ENCODE data around the gene CCHCR1. TPM values are rescaled to one million over a fixed set of nuclear protein-coding genes. Genes with fewer than 3 reads are reported as not detected.

The CCHCR1 gene
- total RNA-seq, 6 experiments from 2014 or later = 12.0 to 24.3 (median 23.5) TPM

DNA sequence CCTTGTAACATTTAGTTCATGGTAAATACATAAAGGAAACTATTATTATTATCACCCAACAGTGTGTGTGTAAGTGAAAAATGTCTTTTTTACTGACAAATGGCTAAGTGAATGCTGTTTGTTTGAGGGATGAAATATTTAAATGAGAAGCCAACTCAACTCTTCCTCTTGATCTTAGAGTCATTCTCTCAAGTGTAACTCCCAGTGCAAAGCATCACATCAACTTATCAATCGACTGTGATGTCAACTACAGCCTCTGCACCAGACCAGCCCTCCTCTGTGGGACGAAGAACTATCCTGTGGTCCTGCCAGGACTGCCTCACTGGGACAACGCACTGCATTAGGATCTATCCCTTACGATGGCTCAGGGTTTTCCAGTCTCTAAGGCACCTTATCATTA lies 50.5 kb downstream of the CCHCR1 start:
- H3K4me1 Mint-ChIP-seq (ENCODE audit: low read depth) = no peaks in the 10 kb centered on the region
- TF ChIP-seq, protein P1, sequence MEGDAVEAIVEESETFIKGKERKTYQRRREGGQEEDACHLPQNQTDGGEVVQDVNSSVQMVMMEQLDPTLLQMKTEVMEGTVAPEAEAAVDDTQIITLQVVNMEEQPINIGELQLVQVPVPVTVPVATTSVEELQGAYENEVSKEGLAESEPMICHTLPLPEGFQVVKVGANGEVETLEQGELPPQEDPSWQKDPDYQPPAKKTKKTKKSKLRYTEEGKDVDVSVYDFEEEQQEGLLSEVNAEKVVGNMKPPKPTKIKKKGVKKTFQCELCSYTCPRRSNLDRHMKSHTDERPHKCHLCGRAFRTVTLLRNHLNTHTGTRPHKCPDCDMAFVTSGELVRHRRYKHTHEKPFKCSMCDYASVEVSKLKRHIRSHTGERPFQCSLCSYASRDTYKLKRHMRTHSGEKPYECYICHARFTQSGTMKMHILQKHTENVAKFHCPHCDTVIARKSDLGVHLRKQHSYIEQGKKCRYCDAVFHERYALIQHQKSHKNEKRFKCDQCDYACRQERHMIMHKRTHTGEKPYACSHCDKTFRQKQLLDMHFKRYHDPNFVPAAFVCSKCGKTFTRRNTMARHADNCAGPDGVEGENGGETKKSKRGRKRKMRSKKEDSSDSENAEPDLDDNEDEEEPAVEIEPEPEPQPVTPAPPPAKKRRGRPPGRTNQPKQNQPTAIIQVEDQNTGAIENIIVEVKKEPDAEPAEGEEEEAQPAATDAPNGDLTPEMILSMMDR (IDR thresholded peaks at IDR 0.05) = no peak
- no peak for DNase-seq
- H3K9me3 Mint-ChIP-seq = no peaks in the 10 kb centered on the region
- peaks cover 20% of the 10 kb centered on the region for H3K27me3 Mint-ChIP-seq (ENCODE audit: insufficient read depth)
- no peaks in the 10 kb centered on the region for H3K36me3 Mint-ChIP-seq (ENCODE audit: low read depth)
- H3K27ac Mint-ChIP-seq = no peak overlapping the region
- H3K4me3 Mint-ChIP-seq = no peak overlapping the region

DNA sequence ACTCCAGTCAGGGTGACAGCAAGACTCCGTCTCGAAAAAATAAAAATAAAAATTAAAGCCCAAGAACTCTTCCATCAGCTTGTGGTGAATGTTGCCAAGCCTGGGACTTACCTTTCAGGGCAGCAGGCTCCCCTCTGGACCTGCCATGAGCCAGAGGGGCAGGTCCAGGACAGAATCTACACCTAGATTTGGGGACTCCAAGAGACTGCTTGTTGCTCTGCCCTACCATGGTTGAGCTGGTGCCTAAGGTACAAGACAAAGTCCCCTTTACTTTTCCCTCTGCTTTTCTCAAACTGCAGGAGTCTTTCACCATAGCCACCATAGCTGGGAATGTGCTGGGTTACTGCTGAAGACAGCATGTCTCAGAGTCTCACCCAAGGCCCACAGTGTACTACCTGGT lies 54.5 kb downstream of the CCHCR1 start:
- no peak overlapping the region for H3K4me3 Mint-ChIP-seq
- TF ChIP-seq, protein P1 (IDR thresholded peaks at IDR 0.05) = no peak
- H3K9me3 Mint-ChIP-seq = no peaks in the 10 kb centered on the region
- H3K27me3 Mint-ChIP-seq (ENCODE audit: insufficient read depth) = peaks cover 10% of the 10 kb centered on the region
- no peak for DNase-seq
- no peaks in the 10 kb centered on the region for H3K36me3 Mint-ChIP-seq (ENCODE audit: low read depth)
- no peaks in the 10 kb centered on the region for H3K4me1 Mint-ChIP-seq (ENCODE audit: low read depth)
- no peak overlapping the region for H3K27ac Mint-ChIP-seq

DNA sequence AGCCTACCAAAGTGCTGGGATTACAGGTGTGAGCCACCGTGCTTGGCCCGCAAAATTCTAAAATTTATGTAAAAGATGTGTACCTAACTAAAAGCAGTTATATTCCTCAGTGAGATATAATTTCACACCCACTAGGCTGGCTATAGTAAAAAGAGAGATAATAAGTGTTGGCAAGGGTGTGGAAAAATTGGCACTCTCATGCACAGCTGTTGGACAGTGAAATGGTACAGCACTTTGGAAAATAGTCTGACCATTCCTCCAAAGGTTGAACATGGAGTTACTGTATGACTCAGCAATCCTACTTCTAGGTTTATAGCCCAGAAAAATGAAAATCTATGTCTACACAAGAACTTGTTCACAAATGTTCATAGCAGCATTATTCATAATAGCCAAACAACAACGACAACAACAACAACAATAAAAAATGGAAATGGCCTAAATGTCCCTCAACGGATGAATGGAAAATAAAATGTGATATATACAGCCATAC lies 59.1 kb downstream of the CCHCR1 start:
- H3K9me3 Mint-ChIP-seq = no peaks in the 10 kb centered on the region

DNA sequence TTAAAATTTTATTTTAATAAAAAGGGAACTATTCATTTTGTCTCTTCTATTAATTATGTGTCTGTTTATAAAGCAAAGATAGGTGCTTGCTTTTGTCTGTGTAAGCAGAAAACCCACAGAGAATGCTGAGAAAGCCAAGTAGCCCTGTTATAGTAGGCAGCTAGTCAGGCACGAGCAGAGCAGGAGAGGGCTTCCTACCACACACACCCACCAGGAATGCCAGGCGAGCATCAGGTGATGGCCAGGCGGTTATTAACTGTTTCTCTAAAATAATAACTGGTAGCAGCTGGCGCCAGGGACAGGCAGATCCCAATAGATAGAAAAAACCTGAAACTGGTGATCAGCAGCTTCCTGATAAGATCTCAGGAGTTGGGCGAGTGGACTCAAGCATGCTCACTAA lies 60.9 kb downstream of the CCHCR1 start:
- DNase-seq = no peak
- Mint-ChIP-seq H3K4me1 (ENCODE audit: low read depth) (peaks cover 15% of the 10 kb centered on the region), H3K27ac (no peak overlapping the region), H3K36me3 (ENCODE audit: low read depth) (no peaks in the 10 kb centered on the region), H3K4me3 (no peak overlapping the region), H3K27me3 (ENCODE audit: insufficient read depth) (peaks cover 5% of the 10 kb centered on the region), H3K9me3 (no peaks in the 10 kb centered on the region)
- TF ChIP-seq, protein P1 (IDR thresholded peaks at IDR 0.05) = no peak

More for the DNA sequence above, 59.1 kb downstream of the CCHCR1 start:
- Mint-ChIP-seq H3K36me3 (ENCODE audit: low read depth) (no peaks in the 10 kb centered on the region), H3K27ac (no peak overlapping the region), H3K27me3 (ENCODE audit: insufficient read depth) (peaks cover 5% of the 10 kb centered on the region), H3K4me3 (no peak overlapping the region), H3K4me1 (ENCODE audit: low read depth) (peaks cover 15% of the 10 kb centered on the region)
- TF ChIP-seq, protein P1 (IDR thresholded peaks at IDR 0.05) = no peak
- no peak for DNase-seq

DNA sequence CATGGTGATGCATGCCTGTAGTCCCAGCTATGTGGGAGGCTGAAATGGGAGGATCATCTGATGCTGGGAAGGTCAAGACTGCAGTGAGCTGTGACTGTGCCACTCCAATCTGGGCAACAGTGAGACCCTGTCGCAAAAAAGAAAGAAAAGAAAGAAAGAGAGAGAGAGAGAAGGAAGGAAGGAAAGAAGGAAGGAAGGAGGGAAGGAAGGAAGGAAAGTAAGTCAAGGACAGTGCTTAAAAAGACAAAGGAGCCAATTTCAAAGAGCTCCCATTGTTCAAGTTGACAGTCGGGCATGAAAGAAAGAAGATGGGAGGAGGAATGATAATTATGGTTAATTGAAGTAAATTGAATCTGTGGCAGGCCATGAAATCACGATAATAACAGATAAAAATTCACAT lies 61.4 kb downstream of the CCHCR1 start:
- Mint-ChIP-seq H3K27me3 (ENCODE audit: insufficient read depth) (peaks cover 5% of the 10 kb centered on the region), H3K36me3 (ENCODE audit: low read depth) (no peaks in the 10 kb centered on the region), H3K27ac (no peak overlapping the region), H3K9me3 (no peaks in the 10 kb centered on the region), H3K4me1 (ENCODE audit: low read depth) (peaks cover 15% of the 10 kb centered on the region), H3K4me3 (no peak overlapping the region)
- no peak for DNase-seq
- TF ChIP-seq, protein P1 (IDR thresholded peaks at IDR 0.05) = no peak
